Thyroid gland (tissue), 4 donors: ENCODE data around the gene CADPS.

Experiments
- CTCF ChIP-seq, 6 experiments: fragments of 200-600 bp in 3 of 6; fragments of 450-650 bp in 3 of 6; sonication (generic) in 3 of 6; IDR thresholded peaks; one replicate each; pipeline ENCODE4 v1.5.1; 2016 to 2019; ENCODE audit warnings: antibody characterized with exemption in 6 of 6, mild to moderate bottlenecking in 2 of 6, inconsistent platforms in 1 of 6, moderate library complexity in 1 of 6
- POLR2A ChIP-seq, 2 donors: fragments of 450-650 bp; IDR thresholded peaks; one replicate each; pipeline ENCODE4 v1.6.1; 2017; ENCODE audit warnings: antibody characterized with exemption in 2 of 2, mild to moderate bottlenecking in 2 of 2, moderate library complexity in 1 of 2

- TF ChIP-seq CTCF (IDR thresholded peaks at IDR 0.05): no peak
- no peak for TF ChIP-seq POLR2A (IDR thresholded peaks at IDR 0.05)
These were observed 15.9 kb downstream of the CADPS start for GRCh38 chr3:62859203-62859791.
